Lower lobe of right lung (tissue), 2 donors: ENCODE data around the gene POLE. TPM values are rescaled to one million over a fixed set of nuclear protein-coding genes. Genes with fewer than 3 reads are reported as not detected.

ENCODE experiments used
- ATAC-seq, 2 donors: fragments of 200-7000 bp; cut with Tn5 transposase; one replicate each; pipeline ENCODE4 v1.9.1; 2020 to 2022; ENCODE audit warnings: mild to moderate bottlenecking in 2 of 2, moderate library complexity in 2 of 2
- DNase-seq: peaks from one replicate; pipeline ENCODE4 v3.0.0-alpha.2; 2020
- H3K27ac ChIP-seq: fragments of 200-600 bp; one replicate; pipeline ENCODE4 v1.8.0; 2022
- H3K27me3 ChIP-seq: fragments of 200-600 bp; one replicate; pipeline ENCODE4 v1.8.0; 2022; ENCODE audit warnings: low read depth
- H3K36me3 ChIP-seq: fragments of 200-600 bp; one replicate; pipeline ENCODE4 v1.8.0; 2022; ENCODE audit warnings: mild to moderate bottlenecking
- H3K4me1 ChIP-seq: fragments of 200-600 bp; one replicate; pipeline ENCODE4 v1.8.0; 2022
- H3K4me3 ChIP-seq: fragments of 200-600 bp; one replicate; pipeline ENCODE4 v1.8.0; 2022; ENCODE audit warnings: mild to moderate bottlenecking
- H3K9me3 ChIP-seq: fragments of 200-600 bp; one replicate; pipeline ENCODE4 v1.8.0; 2022
- CTCF ChIP-seq: fragments of 200-600 bp; IDR thresholded peaks from one replicate; pipeline ENCODE4 v1.8.0; 2022; ENCODE audit warnings: antibody characterized with exemption, mild to moderate bottlenecking
- intact Hi-C: fragments of 100-400 bp; cut with DNase I; formaldehyde crosslinking; loops from one replicate; pipeline ENCODE4 v1.11.0; 2022
- total RNA-seq: library from RNA; stranded (reverse); fragmentation: NEBNext Ultra II Directional; extraction: Animal tissue kit (Norgen Biotek cat#: 25700); gene quantifications from one replicate; pipeline ENCODE4 v1.2.1, GENCODE V29; 2021
- donor health status: DM: no; HTN: yes; CAD: no; lungs with severe emphysema.

Gene POLE
- total RNA-seq, 1 donor from 2014 or later = 28.0 TPM

- intact Hi-C loops = no loop called here
- peak; percentile 10 for DNase-seq
- no peak for TF ChIP-seq CTCF
- H3K36me3 ChIP-seq = peaks cover 84% of the 10 kb centered on the region
- H3K9me3 ChIP-seq = no peaks in the 10 kb centered on the region
- no peak overlapping the region for H3K4me3 ChIP-seq
- no peak overlapping the region for H3K27ac ChIP-seq
- H3K27me3 ChIP-seq = no peaks in the 10 kb centered on the region
- ATAC-seq = no peak
- no peaks in the 10 kb centered on the region for H3K4me1 ChIP-seq
These were observed 44.4 kb upstream of the POLE start for GRCh38 chr12:132731574-132731973.

- no peak for TF ChIP-seq CTCF
- Histone ChIP-seq H3K4me3 (no peak overlapping the region), H3K36me3 (peaks cover 84% of the 10 kb centered on the region), H3K27me3 (no peaks in the 10 kb centered on the region), H3K9me3 (no peaks in the 10 kb centered on the region), H3K27ac (no peak overlapping the region), H3K4me1 (no peaks in the 10 kb centered on the region)
- ATAC-seq (no peak), DNase-seq (peak; percentile 4)
- intact Hi-C loops = no loop called here
These were observed 43.2 kb upstream of the POLE start for GRCh38 chr12:132730353-132730752.

DNA sequence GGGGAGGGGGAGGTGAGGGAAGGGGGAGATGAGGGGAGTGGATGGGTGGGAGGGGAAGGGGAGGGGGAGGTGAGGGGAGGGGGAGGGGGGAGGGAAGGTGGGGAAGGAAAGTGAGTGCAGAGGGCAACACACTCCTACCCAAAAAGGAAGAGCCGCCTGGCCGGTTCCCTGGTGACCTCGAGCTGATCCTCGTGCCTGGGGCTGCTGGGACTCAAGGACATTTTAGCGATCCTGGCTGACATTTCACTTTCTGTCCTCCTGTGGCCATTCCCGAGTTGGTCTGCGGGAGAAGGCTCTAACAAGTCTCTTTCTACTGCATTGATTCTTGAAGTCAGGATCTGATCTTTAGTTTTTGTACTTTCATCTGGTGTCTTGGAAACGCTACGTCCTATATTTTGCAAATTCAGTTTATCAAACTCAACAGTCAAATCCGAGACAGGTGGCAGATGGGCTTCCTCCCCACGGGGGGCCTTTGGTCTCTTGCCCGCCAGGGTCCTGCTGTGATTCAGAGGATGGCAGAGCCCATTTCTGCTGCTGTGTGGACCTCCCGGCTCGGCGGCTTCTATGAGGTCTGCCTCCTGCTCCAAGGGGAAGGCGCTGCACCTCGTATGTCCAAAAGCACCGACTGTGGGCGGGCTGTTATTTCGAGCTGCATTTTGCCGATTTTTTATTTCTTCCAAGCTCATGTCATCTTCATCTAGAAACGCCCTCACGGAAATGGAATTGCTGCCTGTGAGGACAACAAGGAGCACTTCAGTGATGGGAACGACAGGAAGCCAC is 42.6 kb upstream of the POLE start:
- H3K9me3 ChIP-seq = no peaks in the 10 kb centered on the region
- no peak overlapping the region for H3K27ac ChIP-seq
- H3K4me3 ChIP-seq = no peak overlapping the region
- H3K4me1 ChIP-seq = no peaks in the 10 kb centered on the region
- intact Hi-C loops = no loop called here
- no peak for TF ChIP-seq CTCF
- no peaks in the 10 kb centered on the region for H3K27me3 ChIP-seq
- ATAC-seq (no peak), DNase-seq (peak; percentile 35)
- H3K36me3 ChIP-seq = peaks cover 84% of the 10 kb centered on the region

- no peaks in the 10 kb centered on the region for H3K4me1 ChIP-seq
- no peaks in the 10 kb centered on the region for H3K27me3 ChIP-seq
- intact Hi-C loops = no loop called here
- H3K36me3 ChIP-seq = peaks cover 84% of the 10 kb centered on the region
- DNase-seq = no peak
- H3K27ac ChIP-seq = no peak overlapping the region
- no peak for ATAC-seq
- no peak overlapping the region for H3K4me3 ChIP-seq
- TF ChIP-seq CTCF = no peak
- no peaks in the 10 kb centered on the region for H3K9me3 ChIP-seq
These were observed 41.4 kb upstream of the POLE start for GRCh38 chr12:132728502-132728901.

GRCh38 chr12:132727091-132727794 is 40.1 kb upstream of the POLE start:
- Histone ChIP-seq H3K9me3 (no peaks in the 10 kb centered on the region), H3K36me3 (peaks cover 93% of the 10 kb centered on the region), H3K4me1 (no peaks in the 10 kb centered on the region), H3K27ac (no peak overlapping the region), H3K27me3 (no peaks in the 10 kb centered on the region), H3K4me3 (no peak overlapping the region)
- DNase-seq (no peak), ATAC-seq (peak in 1 of 2 donors; percentile 30)
- intact Hi-C loops = no loop called here
- no peak for TF ChIP-seq CTCF
